Astrocyte (in vitro differentiated cells and primary cell): ENCODE results near the gene PEAK3. TPM values are rescaled to one million over a fixed set of nuclear protein-coding genes. Genes with fewer than 3 reads are reported as not detected.
A peak's percentile ranks its signal among the peaks of the same experiment; 100 is the strongest.

ENCODE experiments used
- DNase-seq: peaks from one replicate; pipeline ENCODE4 v3.0.0-alpha.2; 2010; ENCODE audit warnings: low read depth
- FAIRE-seq: peaks from 2 replicates; lab custom pipeline; 2011; peaks lifted over from hg19 to GRCh38; lab: Jason Lieb, UNC
- H2AFZ ChIP-seq: 2 replicates; pipeline ENCODE4 v1.6.0; 2012; ENCODE audit warnings: low read depth, low read length, inconsistent platforms
- H3K27ac ChIP-seq: 2 replicates; pipeline ENCODE4 v1.5.1; 2011; ENCODE audit warnings: low read depth, low read length, inconsistent platforms
- H3K27me3 ChIP-seq: 2 replicates; pipeline ENCODE4 v1.6.0; 2011; ENCODE audit warnings: low read length, inconsistent platforms; ENCODE audit not compliant: insufficient read depth
- H3K36me3 ChIP-seq: 2 replicates; pipeline ENCODE4 v1.5.1; 2011; ENCODE audit warnings: low read length, inconsistent platforms; ENCODE audit not compliant: insufficient read depth
- H3K4me1 ChIP-seq: 2 replicates; pipeline ENCODE4 v1.5.1; 2011; ENCODE audit warnings: low read length, inconsistent platforms; ENCODE audit not compliant: insufficient read depth
- H3K4me2 ChIP-seq: 2 replicates; pipeline ENCODE4 v1.6.0; 2012; ENCODE audit warnings: low read length, inconsistent platforms
- H3K4me3 ChIP-seq: 2 replicates; pipeline ENCODE4 v1.5.1; 2011; ENCODE audit warnings: low read depth, mild to moderate bottlenecking, low read length, inconsistent platforms; ENCODE audit not compliant: insufficient read depth
- H3K79me2 ChIP-seq: 2 replicates; pipeline ENCODE4 v1.6.0; 2012; ENCODE audit warnings: mild to moderate bottlenecking, low read length, inconsistent platforms; ENCODE audit not compliant: insufficient read depth
- H3K9ac ChIP-seq: 2 replicates; pipeline ENCODE4 v1.6.0; 2012; ENCODE audit warnings: mild to moderate bottlenecking, low read length, inconsistent platforms
- H3K9me3 ChIP-seq: 2 replicates; pipeline ENCODE4 v1.5.1; 2012; ENCODE audit warnings: low read depth, mild to moderate bottlenecking, low read length, inconsistent platforms; ENCODE audit not compliant: insufficient read depth
- H4K20me1 ChIP-seq: 2 replicates; pipeline ENCODE4 v1.6.0; 2012; ENCODE audit warnings: low read length, inconsistent platforms; ENCODE audit not compliant: insufficient read depth
- H3K27ac Mint-ChIP-seq: one replicate; pipeline ENCODE4 v1.8.0; 2021; ENCODE audit warnings: mild to moderate bottlenecking, mixed read lengths; ENCODE audit not compliant: unreplicated experiment
- H3K27me3 Mint-ChIP-seq: one replicate; pipeline ENCODE4 v1.8.0; 2021; ENCODE audit warnings: low read depth, mixed read lengths; ENCODE audit not compliant: unreplicated experiment
- H3K36me3 Mint-ChIP-seq: one replicate; pipeline ENCODE4 v1.8.0; 2021; ENCODE audit warnings: low read depth, mixed read lengths; ENCODE audit not compliant: unreplicated experiment
- H3K4me1 Mint-ChIP-seq: one replicate; pipeline ENCODE4 v1.8.0; 2021; ENCODE audit warnings: low read depth, mixed read lengths; ENCODE audit not compliant: unreplicated experiment
- H3K4me3 Mint-ChIP-seq: one replicate; pipeline ENCODE4 v1.8.0; 2021; ENCODE audit warnings: mild to moderate bottlenecking, moderate library complexity, mixed read lengths; ENCODE audit not compliant: unreplicated experiment
- H3K9me3 Mint-ChIP-seq: one replicate; pipeline ENCODE4 v1.8.0; 2021; ENCODE audit warnings: mild to moderate bottlenecking, mixed read lengths; ENCODE audit not compliant: unreplicated experiment
- EZH2 ChIP-seq: IDR thresholded peaks from 2 replicates; pipeline ENCODE4 v1.6.1; 2012; ENCODE audit warnings: mild to moderate bottlenecking, low read length, inconsistent platforms; ENCODE audit not compliant: insufficient read depth
- total RNA-seq: library from RNA; stranded (reverse); gene quantifications from 2 replicates; pipeline ENCODE4 v1.2.1, GENCODE V29; 2021
- TF ChIP-seq, protein P1 (sequence below): IDR thresholded peaks from 2 replicates; pipeline ENCODE4 v1.5.1; 2011; ENCODE audit warnings: low read depth, mild to moderate bottlenecking, inconsistent platforms, low read length, moderate library complexity; ENCODE audit not compliant: insufficient read depth

PEAK3 gene
- total RNA-seq, 1 donor from 2014 or later: 0.18 TPM

GRCh38 chr19:2324220-2324948, 42.4 kb upstream of the PEAK3 start:
- Histone ChIP-seq H3K9me3 (no peaks in the 10 kb centered on the region), H3K36me3 (peaks cover 2% of the 10 kb centered on the region), H4K20me1 (peaks cover 35% of the 10 kb centered on the region), H2AFZ (no peak overlapping the region), H3K27ac (no peak overlapping the region), H3K4me1 (peaks cover 9% of the 10 kb centered on the region), H3K27me3 (no peaks in the 10 kb centered on the region), H3K4me2 (no peak overlapping the region), H3K79me2 (peaks cover 45% of the 10 kb centered on the region), H3K4me3 (no peak overlapping the region), H3K9ac (no peak overlapping the region)
- DNase-seq (no peak), FAIRE-seq (no peak)
- no peak overlapping the region for H3K4me3 Mint-ChIP-seq
- TF ChIP-seq, protein P1, sequence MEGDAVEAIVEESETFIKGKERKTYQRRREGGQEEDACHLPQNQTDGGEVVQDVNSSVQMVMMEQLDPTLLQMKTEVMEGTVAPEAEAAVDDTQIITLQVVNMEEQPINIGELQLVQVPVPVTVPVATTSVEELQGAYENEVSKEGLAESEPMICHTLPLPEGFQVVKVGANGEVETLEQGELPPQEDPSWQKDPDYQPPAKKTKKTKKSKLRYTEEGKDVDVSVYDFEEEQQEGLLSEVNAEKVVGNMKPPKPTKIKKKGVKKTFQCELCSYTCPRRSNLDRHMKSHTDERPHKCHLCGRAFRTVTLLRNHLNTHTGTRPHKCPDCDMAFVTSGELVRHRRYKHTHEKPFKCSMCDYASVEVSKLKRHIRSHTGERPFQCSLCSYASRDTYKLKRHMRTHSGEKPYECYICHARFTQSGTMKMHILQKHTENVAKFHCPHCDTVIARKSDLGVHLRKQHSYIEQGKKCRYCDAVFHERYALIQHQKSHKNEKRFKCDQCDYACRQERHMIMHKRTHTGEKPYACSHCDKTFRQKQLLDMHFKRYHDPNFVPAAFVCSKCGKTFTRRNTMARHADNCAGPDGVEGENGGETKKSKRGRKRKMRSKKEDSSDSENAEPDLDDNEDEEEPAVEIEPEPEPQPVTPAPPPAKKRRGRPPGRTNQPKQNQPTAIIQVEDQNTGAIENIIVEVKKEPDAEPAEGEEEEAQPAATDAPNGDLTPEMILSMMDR: no peak
- TF ChIP-seq EZH2: no peak
- peak overlapping the region; percentile 58 for H3K27ac Mint-ChIP-seq
- peaks cover 5% of the 10 kb centered on the region for H3K36me3 Mint-ChIP-seq
- H3K4me1 Mint-ChIP-seq: peaks cover 11% of the 10 kb centered on the region
- no peaks in the 10 kb centered on the region for H3K9me3 Mint-ChIP-seq
- no peaks in the 10 kb centered on the region for H3K27me3 Mint-ChIP-seq

- H3K36me3 ChIP-seq: peaks cover 2% of the 10 kb centered on the region
- no peak overlapping the region for H2AFZ ChIP-seq
- peaks cover 30% of the 10 kb centered on the region for H4K20me1 ChIP-seq
- TF ChIP-seq, protein P1: no peak
- no peak for TF ChIP-seq EZH2
- no peak overlapping the region for H3K4me2 ChIP-seq
- no peak for DNase-seq
- H3K4me1 ChIP-seq: peaks cover 5% of the 10 kb centered on the region
- Mint-ChIP-seq H3K4me3 (no peak overlapping the region), H3K9me3 (no peaks in the 10 kb centered on the region), H3K36me3 (peaks cover 5% of the 10 kb centered on the region), H3K4me1 (peaks cover 10% of the 10 kb centered on the region), H3K27me3 (no peaks in the 10 kb centered on the region), H3K27ac (no peak overlapping the region)
- H3K9me3 ChIP-seq: no peaks in the 10 kb centered on the region
- no peak overlapping the region for H3K9ac ChIP-seq
- H3K79me2 ChIP-seq: peaks cover 38% of the 10 kb centered on the region
- H3K27ac ChIP-seq: no peak overlapping the region
- FAIRE-seq: no peak
- no peaks in the 10 kb centered on the region for H3K27me3 ChIP-seq
- no peak overlapping the region for H3K4me3 ChIP-seq
Measured at GRCh38 chr19:2323707-2324106, 41.7 kb upstream of the PEAK3 start.

DNA sequence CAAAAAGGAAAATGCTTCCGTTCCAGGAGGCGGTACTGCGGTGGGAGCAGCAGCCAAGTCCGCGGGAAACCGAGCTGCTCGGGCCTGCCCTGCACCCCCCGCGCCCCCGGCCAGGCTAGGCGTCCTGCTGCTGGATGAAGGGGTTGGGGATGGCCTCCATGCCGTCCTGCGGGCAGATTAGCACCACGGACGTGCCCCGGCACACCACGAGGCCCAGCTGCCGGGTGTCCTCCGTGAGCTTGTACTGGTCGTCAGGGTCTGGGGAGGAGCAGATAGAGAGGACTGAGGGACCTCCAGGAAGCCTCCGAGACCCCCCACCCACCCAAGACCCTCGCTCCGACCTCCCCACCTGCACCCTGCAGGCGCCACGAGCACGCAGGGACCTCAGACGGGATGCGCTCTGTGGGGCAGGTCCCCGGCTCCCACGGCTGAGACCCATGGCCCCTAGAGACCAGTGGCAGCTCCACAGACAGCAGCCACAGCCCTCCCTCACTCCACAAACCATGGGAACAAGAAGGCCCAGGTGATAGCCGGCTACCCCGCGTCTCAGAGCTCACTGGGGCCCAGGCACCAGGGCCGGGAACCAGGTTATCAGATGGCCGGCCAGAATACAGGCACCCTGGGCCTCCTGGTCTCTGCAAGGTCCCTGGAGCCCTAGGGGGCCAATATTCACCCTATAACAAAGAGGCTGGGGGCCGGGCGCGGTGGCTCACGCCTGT, 39.7 kb upstream of the PEAK3 start:
- Mint-ChIP-seq H3K36me3 (peaks cover 5% of the 10 kb centered on the region), H3K9me3 (no peaks in the 10 kb centered on the region), H3K27ac (no peak overlapping the region), H3K27me3 (no peaks in the 10 kb centered on the region), H3K4me3 (no peak overlapping the region), H3K4me1 (peaks cover 2% of the 10 kb centered on the region)
- Histone ChIP-seq H3K4me1 (peaks cover under 1% of the 10 kb centered on the region), H3K79me2 (peaks cover 23% of the 10 kb centered on the region), H3K27me3 (no peaks in the 10 kb centered on the region), H3K9me3 (no peaks in the 10 kb centered on the region), H3K27ac (no peak overlapping the region), H3K4me3 (no peak overlapping the region), H3K36me3 (peaks cover 2% of the 10 kb centered on the region), H4K20me1 (peaks cover 28% of the 10 kb centered on the region), H3K4me2 (no peak overlapping the region), H2AFZ (no peak overlapping the region), H3K9ac (no peak overlapping the region)
- FAIRE-seq (no peak), DNase-seq (no peak)
- TF ChIP-seq, protein P1: no peak
- no peak for TF ChIP-seq EZH2
